CD4-positive, alpha-beta T cell treated with Interleukin-1 beta for 1 hour (primary cell): ENCODE data around the gene STOX1.
"Not testable (repeated sequence)": the region's sequence is repeated elsewhere in the genome, so short reads cannot be mapped to it uniquely, and the experiment has no call there.

Source experiments
- DNase-seq, 2 donors: peaks; one replicate each; pipeline ENCODE4 v3.0.0-alpha.2; 2020 to 2022

STOX1 gene

GRCh38 chr10:68880181-68880580 is 52.9 kb downstream of the STOX1 start:
- DNase-seq = no peak

DNA sequence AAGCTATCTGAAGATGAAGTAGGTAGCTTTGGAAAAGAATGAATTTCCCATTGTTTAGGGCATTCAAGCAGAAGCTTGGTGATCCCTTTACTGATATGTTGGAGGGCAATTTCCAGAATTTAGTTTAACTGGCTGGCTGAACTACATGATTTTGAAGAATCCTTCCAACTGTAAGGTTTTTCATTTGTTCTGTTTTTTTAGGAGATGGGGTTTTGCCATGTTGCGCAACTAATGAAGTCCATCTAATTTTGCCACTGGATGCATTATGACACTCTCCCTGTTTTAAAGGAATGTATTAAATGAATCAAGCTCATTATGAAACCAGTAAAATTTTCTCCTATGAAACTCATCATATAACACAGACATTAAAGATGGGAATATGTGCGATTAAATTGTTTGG is 67.7 kb downstream of the STOX1 start:
- DNase-seq = no peak

DNA sequence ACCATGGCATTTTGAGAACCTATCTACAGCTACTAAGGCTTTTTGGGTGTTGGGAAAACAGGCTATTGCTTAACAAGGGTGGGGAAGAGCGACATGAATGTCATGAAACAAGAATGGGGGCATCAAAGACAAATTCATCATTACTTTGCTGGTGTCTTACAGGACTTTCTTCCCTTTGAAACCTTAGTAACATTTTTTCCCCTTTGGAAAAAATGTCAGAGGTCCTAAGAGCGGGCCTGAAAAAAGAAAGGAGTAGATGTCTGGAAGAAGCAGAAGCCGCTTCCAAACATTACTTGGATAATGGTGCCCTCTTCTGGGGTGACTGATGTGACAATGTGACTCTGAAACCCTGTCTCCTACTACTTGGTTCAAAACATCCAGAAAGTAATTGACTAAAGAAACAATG is 70.0 kb downstream of the STOX1 start:
- peak; percentile 19 to 53 for DNase-seq

GRCh38 chr10:68899186-68899745 is 71.9 kb downstream of the STOX1 start:
- DNase-seq = no peak

GRCh38 chr10:68900427-68901104 is 73.2 kb downstream of the STOX1 start:
- no peak for DNase-seq

DNA sequence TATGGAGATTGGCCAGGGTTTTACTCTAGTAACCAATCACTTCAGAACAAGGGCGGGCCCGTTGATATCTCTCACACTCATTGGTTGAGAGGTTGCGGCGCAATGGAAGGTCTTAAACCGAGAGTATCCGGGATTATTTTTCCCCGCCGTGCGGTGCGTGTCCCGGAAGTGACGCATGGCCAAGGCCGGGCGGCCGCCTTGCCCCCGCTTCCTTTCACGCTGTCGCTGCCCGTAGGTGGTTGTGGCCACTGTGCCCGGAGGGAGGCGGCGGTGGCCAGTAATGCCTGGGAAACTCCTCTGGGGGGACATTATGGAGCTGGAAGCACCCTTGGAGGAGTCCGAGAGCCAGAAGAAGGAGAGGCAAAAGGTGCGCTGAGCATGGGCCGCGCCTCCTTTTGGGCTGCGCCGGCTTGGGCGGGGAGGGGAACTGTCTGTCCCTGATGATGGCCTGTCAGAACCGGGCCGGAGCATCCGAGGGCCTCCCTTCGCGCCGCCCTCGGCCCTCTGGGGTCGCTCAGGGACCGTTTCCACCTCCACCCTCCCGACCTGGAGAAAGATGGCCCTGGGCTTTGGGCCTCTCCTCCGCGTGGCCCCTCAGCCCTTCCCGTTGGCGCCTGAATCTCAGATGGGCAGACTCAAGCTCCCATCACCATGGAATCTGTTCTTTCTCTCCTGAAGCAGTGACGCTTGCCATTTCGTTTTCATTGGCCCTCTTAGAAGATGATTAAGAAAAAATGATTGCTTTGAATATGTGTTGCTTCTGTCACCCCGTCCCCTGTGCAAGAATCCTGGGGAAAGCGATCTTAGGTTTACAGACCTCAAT is 74.0 kb downstream of the STOX1 start, which contains the start of gene DDX50:
DDX50 (plus strand) TSS at position 211 of the 823 bp plus-strand sequence; CDS start at position 281, 70 bp downstream.
- peak; percentile 97 to 98 for DNase-seq

DNA sequence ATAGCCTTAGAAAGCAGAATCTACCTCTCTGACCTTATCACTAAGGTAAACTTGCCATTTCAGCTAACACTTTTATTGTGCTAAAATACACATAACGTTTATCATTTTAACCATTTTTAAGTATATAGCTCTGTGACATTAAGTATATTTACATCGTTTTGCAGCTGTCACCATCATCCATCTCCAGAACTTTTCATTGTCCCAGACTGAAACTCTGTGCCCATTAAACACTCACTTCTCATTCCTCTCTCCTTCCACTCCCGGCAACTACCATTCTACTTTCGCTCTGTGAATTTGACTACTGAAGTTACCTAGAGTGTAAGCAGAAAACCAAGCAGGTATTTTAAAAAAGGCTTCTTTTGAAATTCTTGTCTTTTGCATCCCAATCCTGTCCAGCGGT is 75.1 kb downstream of the STOX1 start:
- no peak for DNase-seq

- no peak for DNase-seq
Measured at GRCh38 chr10:68924593-68924992, 97.3 kb downstream of the STOX1 start.

DNA sequence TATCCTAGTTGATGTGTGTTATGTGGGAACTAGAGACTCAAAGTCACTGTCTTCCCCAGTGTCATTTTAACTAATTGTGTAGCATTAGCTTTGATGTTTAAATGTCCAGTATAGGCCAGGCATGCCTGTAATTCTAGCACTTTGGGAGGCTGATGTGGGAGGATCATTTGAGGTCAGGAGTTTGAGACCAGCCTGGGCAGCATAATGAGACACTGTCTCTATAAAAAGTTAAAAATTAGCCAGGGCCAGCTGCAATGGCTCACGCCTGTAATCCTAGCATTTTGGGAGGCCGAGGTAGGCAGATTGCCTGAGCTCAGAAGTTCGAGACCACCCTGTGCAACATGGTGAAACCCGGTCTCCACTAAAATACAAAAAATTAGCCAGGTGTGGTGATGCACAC is 98.2 kb downstream of the STOX1 start:
- DNase-seq = no peak

DNA sequence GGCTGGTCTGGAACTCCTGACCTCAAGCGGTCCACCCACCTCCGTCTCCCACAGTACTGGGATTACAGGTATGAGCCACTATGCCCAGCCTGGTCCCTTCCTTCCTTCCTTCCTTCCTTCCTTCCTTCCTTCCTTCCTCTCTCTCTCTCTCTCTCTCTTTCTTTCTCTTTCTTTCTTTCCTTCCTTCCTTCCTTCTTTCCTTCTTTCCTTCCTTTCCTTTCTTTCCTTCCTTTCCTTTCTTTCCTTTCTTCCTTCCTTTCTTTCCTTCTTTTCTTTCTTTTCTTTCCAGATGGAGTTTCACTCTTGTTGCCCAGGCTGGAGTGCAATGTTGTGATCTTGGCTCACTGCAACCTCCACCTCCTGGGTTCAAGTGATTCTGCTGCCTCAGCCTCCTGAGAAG is 101.8 kb downstream of the STOX1 start:
- not testable (repeated sequence) for DNase-seq

DNA sequence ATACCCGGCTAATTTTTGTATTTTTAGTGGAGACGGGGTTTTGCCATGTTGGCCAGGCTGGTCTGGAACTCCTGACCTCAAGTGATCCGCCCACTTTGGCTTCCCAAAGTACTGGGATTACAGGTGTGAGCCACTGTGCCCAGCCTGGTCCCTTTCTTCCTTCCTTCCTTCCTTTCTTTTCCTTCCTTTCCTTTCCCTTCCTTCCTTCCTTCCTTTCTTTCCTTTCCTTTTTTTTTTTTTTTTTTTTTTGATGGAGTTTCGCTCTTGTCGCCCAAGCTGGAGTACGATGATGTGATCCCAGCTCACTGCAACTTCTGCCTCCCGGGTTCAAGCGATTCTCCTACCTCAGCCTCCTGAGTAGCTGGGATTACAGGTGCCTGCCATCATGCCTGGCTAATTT is 102.6 kb downstream of the STOX1 start:
- not testable (repeated sequence) for DNase-seq

DNA sequence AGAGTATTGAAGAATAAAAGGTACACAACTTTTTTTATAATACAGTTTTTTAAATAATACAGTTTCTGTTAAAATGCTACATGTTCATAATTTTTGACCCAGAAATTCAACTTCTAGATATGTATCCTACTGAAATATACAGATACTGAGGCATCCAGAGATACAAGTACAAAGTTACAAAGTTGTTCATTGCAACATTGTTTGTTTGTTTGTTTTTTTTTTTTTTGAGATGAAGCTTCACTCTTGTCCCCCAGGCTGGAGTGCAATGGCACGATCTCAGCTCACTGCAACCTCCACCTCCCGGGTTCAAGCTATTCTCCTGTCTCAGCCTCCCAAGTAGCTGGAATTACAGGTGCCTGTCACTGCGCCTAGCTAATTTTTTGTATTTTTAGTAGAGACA is 105.5 kb downstream of the STOX1 start:
- not testable (repeated sequence) for DNase-seq

GRCh38 chr10:68934994-68935393 is 107.7 kb downstream of the STOX1 start:
- DNase-seq = no peak

DNA sequence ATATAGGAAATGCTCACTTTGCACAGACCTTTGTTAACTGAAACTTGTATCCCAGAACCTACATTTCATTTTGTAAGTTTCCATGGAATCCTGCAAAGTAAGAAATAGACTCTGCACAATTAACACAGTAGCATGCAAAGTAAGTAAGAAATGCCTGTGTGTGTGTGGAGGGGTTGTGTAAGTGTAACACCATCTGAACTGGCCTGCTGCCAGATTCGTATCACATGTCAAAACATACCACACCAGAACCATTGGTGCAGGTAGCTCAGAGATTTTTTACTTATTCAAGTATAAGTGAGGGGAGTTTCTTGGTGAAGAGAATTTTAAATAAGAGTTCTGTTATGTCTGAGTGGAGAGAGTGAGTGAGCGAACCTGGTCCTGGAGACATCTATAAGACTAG is 110.8 kb downstream of the STOX1 start:
- DNase-seq = no peak

DNA sequence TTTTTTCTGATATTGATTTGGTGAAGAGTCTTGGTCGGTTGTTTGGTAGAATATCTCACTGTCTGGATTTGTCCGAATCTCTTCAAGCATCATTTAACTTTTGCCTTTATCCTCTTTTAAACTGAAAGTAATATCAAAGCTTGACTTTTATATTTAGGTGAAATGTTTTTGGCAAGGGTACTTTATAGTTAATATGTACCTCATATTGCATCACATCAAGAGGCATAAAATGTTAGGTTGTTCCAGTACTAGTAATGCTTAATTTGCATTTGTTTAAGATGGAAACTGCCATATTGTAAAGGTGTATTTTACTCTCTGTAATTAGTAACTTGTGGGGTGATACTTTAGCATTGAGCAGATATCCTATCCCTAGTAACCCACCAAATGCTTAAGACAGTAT is 111.6 kb downstream of the STOX1 start:
- DNase-seq = no peak

DNA sequence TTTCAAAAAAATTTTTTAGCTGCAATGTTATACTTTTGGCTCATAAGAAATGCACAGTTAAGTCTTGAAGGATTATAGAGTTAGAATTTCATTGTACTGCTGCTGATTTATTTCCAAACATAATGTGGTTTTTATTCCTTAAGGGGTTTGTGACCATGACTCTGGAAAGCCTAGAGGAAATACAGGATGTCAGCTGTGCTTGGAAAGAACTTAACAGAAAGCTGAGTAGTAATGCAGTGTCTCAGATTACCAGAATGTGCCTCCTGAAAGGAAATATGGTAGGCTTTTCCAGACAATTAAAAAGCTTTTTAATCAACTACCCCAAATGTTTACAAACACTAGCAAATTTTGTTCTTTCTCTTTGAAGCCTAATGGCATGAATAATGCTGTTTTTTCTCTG is 113.6 kb downstream of the STOX1 start:
- DNase-seq = not testable (repeated sequence)
